Activated CD4-positive, CD25-positive, alpha-beta regulatory T cell treated with anti-CD3 and anti-CD28 coated beads, Interleukin-2, amount 50 U/mL, for 16 hours (primary cell): Measurements from ENCODE around the gene XAF1.
"Not testable (repeated sequence)": the region's sequence is repeated elsewhere in the genome, so short reads cannot be mapped to it uniquely, and the experiment has no call there.

Source experiments
- DNase-seq: peaks from one replicate; pipeline ENCODE4 v3.0.0-alpha.2; 2020; ENCODE audit warnings: low read depth, low spot score

Gene XAF1, protein sequence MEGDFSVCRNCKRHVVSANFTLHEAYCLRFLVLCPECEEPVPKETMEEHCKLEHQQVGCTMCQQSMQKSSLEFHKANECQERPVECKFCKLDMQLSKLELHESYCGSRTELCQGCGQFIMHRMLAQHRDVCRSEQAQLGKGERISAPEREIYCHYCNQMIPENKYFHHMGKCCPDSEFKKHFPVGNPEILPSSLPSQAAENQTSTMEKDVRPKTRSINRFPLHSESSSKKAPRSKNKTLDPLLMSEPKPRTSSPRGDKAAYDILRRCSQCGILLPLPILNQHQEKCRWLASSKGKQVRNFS

DNA sequence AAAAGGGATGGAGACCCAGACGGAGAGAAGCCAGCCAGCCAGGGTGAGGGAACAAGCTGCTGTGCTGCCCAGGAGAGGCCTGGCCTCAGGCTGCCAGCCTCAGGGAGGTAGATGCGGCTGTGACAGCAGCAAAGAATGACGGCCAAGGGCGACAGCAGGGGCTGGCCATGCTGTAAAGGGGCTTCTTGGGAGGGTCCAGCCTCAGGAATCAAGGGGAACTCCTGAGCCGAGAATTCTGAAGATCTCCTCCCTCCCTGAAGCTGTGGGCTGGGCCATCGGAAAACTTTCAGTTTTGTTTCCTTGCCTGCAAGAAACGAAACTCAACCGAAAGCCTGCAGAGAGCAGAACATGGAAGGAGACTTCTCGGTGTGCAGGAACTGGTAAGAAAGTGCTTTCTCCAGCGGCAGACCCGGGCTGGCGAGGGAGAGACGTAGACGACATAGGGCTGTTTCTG, at the start of gene XAF1:
TSS of gene XAF1 (plus strand) at position 316 of the 454 bp plus-strand sequence. CDS start at position 349, 33 bp downstream.
- DNase-seq, result peak; percentile 24

DNA sequence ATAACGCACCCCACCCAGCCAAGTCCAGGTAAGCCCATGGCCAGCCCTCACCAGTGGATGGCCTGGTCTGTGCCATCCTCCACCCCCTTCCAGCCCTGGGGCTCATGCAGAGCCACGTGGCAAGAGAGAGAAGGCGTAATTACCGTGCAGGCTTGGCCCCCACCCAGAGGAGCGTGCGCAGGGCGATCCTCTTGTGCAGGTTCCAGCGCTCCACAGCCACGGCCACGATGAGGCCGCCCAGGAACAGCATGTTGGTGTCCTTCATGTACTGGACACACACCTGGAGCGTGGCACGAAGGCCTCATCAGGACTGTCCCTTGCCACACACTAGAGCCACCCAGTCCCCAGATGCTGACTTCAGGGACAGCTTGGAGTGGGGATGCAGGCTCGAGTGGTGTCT, 49.3 kb upstream of the XAF1 start:
- no peak for DNase-seq

DNA sequence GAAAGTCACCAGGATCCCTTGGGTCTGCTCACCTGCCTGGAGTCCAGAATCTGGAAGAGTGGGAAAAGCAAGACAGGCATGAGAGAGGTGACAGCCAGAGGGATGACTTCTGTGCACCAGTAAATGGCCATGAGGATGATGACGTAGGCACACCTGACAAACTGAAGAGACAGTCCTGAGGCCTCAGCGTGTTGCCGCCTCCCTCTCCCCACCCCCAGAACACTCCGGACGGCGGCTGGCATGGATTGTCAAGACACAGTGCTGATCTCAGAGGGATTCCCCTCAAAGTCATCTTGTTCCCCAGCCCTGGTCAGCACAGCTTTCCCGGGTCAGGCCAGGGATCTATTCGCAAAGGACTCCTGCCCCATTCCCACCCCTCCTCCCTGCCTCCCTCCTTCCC, 48.9 kb upstream of the XAF1 start:
- DNase-seq, result no peak

DNA sequence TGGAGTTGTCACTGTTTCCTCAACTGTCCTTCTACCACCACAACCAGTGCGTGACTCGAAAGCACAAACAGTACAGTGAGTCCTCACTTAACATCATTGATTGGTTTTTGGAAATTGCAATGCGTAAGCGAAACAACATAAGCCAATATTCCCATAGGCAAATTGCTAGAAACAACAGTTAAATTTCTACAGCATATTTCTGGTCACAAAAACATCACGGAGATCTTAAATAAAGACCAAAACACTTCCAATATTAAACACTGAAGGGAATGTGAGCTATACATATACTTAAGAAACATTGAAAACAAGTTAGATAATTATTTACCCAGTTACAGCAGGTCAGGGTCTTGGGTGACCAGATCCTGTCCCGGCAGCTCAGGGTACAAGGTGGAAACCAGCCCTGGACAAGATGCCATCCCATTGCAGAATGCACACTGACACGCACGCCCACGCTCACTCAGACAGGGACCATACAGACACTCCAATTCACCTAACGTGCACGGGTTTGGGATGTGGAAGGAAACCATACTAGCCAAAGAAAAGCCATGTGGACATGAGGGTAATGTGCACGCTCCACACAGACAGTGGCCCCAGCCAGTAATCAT, 47.4 kb upstream of the XAF1 start:
- no peak for DNase-seq

DNA sequence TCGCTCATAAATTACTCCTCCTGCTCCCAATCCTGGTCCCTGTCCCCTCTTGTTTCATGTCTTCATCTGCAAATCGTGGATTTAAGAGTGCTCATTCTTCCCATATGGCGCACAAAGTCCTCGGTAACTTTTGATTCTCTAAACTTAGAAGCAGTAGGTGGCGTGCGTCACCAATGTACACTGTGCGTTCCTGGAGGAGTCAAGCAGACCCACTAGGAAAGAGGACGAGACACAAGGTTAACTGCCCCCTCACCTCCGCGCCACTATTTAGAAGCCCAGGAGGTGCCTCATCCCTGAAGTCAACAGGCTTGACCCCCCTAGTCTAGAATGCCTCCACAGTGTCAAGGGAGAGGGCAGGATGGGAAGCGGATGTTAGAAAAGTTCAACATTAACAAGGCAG, 45.5 kb upstream of the XAF1 start:
- DNase-seq, result no peak

DNA sequence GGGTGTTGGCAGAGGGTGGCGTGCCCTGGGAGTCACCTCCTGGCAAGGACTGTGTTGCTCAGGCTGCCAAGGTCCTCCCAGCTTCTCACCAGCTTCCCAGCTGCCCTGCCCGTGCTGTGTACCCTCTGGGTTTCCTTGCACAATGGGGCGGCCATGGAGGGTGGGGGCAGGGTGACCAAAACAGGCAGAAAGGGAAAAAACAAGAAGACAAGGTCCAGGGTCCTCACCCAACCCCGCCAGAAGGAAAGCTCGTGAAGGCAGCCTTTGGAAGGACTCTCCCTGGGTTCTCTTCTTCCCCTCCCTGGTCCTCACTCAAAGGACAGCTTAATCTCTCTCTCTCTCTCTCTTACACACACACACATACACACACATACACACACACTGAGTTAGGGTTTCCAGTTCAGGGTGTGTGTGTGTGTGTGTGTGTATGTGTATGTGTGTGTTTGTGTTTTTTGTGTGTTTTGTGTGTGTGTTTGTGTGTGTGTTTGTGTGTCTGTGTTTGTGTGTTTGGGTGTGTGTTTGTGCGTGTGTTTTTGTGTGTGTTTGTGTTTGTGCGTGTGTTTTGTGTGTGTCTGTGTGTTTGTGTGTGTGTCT, 44.7 kb upstream of the XAF1 start:
- no peak for DNase-seq

DNA sequence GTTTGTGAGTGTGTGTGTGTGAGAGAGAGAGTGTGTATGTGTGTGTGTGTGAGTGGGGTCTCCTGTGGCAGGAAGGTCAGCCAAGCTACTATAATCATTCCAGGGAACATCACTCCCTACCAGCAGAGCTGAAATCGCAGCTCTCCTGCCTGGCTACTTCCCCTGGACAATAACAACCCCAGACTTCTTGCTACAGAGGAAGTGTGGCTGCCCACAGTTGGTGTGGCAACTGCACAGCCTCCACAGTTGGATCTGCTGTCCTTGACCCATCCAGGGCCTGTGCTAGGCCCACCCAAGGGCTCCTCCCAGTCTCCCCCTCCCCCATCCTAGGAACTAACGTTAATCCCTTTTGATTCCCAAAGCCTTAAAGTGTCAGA, 44.2 kb upstream of the XAF1 start:
- DNase-seq, result no peak

DNA sequence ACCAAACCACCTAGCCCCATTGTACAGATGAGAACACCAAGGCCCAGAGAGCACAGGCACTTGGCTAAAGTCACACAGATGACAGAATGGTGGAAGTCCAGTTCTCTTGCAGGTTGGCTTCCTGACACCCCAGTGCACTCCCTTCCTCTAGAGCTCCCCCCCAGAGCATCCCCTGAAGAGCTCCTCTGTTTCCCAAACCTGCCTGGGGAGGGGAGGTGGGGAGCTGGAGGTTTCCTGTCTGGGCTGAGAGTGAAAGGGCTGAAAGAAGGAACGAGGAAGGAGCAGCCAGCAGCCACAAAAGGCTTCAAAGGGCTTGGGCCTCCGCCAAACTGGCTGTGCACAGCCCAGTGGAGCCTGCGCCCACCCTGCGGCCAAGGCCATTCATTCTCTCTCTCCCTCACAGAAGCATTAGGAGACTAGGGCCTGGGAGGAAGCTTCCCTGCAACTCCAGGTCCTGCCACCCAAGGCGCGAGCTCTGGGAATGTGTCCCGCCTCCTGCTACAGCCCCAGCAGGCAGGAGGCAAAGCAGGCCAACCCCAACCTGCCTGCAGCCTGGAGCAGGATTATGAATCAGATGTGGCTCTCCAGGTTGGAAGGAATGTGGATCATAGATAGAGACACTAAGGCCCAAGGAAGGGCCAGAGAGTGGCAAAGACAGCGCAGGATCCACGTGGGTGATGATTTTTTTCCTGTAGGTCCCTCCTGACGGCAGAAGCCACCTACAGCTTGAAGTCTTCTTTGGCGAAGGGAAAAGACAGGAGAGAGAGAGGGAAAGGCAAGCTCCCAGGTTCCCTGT, 43.6 kb upstream of the XAF1 start:
- no peak for DNase-seq

DNA sequence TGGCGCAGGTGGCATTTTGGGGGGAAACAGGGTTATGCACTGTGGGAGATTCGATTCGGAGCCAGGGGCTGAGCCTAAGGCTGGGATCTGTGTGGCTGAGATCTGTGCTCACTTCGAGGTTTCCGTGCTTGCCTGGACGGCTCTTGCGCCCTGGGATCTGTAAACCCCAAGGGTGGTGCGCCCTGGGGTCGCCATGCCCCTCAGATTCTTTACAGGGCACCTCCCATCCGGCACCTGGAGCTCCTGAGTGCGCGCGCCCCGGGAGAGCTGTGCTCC, 43.1 kb upstream of the XAF1 start:
- no peak for DNase-seq

DNA sequence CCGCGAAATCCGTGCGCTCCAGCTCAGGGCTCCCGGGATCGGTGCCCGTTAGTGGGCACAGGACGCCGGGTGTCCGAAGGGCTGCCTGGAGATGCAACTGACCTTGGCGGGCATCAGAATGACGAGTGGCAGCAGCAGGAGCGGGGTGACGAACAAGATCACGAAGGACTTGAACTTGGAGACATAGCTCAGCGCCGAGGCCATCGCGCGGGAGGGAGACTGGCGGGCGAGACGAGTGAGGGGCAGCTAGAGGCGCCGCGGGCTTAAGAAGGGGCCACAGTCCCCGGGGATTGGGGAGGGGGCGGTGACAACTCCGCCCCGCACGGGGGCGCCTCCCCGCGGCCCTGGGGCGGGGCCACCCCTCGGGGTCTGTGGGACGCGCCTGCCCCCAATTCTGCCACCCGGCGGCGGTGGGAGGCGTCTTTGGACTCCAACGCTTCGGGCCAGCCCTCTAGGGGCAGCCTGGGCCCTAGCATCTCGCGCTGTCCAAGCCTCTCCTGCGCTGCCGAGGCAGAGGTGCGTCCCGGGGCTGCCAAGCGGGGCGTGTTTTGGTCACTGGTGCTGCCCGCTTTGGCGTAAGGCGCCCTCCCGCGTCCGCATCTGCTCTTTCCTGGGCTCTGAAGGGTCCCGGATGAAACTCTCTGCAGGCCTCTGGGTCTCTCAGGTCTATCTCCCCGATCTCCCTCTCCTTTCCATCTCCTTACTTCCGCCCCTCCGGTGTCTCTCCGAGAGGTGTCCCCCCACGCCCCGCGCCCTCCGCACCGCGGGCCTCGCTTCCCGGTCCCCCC, 42.5 kb upstream of the XAF1 start, which contains the start of gene SLC13A5:
TSS of gene SLC13A5 (minus strand) at position 240 of the 788 bp plus-strand sequence. CDS start at position 204, 36 bp downstream.
- no peak for DNase-seq

DNA sequence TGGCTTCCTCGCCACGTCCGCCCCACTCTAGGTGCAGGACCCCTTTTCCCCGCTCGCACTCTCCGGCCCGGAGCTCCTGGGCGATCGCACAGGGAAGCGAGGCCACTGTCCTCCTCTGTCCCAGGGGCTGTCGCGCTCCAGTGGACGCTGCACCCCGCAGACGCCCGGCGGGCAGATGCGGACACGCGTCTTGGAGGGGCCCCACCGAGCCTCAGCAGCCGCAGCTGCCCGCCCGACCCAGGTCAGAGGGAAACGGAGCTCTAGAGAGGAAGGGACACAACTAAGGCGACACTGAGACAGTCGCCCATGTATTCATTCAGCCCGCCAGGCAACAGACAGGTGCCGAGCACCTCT, 42.0 kb upstream of the XAF1 start:
- no peak for DNase-seq

DNA sequence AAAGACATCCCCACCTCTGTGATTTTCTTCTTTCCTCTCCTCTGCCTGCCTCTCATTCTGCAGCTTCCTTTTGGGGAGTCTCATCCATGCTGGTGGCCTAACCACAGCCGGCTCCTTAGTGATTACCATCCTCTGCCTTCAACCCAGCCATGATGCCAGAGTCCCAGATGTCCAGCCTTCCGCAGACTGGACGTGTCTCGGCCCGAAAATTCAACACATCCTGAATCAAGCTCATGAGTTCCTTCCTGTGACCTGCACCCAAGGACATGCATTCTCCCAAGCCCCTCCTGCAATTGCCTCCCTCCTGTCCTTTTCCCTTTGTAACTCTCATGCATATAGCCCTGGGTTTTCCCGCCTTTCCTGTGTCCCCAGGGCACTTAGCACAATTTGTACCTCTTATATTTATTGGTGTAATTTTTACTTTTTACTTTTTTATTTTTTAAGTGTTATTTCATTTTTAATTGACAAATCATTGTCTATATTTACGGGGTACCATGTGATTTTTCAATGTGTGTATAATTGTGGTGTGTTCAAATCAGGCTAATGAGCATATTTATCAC, 41.5 kb upstream of the XAF1 start:
- no peak for DNase-seq

DNA sequence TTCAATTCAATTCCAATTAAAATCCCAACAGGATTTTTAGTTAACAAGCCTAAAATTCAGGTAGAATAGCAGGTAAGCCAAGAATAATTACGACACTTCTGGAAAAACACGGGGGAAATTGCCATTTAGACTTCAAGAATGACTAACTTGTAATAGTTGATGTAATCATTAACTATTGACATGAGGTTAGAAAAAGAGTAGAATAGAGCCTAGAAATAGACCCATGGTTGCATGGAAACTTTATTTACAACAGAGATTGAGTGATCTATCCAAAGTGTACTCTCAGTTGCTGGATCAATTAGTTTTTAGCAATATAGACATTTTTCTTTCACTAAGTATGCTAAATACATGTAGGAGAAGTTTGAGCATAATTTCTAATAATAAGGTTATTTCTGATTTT, 39.1 kb upstream of the XAF1 start:
- no peak for DNase-seq

DNA sequence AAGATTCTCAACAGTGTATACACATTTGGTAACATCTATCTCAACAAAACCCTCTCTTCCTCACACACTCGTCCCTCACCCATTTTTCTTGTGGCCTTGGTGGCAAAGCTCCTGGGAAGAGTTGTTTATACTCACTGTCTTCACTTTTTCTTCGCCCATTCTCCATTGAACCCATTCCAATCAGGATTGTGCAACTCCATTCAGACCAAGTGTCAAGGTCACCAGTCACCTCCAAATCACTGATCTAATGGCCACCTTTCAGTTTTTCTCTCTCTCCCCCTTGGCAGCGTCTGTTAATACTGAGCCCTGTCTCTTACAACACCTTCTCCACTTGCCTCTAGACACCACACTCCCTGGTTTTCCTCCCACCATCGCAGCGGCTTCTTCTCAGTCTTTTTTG, 34.1 kb upstream of the XAF1 start:
- no peak for DNase-seq

DNA sequence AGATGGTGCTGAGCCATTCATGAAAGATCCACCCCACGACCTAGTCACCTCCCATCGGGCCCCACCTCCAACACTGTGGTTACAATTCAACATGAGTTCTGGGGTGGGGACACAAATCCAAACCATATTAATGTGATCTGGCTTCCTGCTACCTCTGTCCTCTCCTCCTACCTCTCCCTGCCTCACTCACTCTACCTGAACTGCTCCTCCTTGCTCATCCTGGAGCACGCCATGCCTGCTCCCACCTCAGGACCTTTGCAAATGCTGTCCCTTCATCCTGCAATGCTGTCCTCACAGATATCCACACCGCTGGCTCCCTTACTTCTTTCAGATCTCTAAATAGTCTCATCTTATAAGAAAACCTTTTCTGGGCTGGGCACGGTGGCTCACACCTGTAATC, 31.8 kb upstream of the XAF1 start:
- no peak for DNase-seq

DNA sequence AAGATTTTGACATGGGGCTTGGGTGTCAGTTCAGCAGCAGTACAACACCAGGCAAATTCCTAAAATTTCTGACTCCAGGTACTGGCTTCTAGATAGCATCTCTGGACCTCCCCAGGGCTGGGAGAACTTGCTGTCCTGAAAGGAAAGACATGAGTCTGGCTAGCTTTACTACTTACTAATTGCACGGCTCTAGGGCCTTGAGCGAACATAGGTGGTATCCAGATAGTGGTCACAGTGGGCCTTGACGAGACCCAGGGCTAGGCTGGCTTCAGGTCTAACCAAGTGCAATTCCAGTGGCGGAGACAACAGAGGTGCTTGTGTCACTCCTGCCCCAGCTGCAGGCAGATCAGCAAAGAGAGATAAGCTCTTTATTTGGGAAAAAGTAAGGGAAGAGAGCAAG, 26.3 kb upstream of the XAF1 start:
- no peak for DNase-seq

DNA sequence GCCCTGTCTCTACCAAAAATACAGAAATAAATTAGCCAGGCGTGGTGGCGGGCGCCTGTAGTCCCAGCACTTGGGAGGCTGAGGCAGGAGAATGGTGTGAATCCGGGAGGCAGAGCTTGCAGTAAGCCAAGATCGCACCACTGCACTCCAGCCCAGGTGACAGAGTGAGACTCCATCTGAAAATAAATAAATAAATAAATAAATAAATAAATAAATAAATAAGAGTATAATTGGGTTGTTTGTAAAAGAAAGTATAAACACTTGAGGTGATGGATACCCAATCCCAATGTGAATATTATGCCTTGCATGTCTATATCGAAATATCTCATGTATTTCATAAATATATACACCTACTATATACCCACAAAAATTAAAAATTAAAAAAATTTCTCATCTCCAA, 9.2 kb upstream of the XAF1 start:
- DNase-seq, result not testable (repeated sequence)

DNA sequence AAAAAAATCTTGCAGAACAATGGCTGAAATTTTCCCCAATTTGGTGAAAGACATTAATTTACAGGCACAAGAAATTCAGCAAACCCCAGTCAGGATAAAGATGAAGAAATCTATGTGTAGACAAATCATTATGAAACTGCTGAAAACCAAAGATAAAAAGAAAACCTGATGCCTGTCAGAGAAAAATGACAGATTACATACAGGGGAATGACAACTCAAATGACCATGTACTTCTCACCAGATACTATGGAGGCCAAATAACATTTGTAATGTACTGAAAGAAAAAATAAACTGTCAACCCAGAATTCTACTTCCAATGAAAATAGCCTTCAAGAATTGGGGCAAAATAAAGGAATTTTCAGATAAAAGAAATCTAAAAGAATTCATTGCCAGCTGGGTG, 7.2 kb upstream of the XAF1 start:
- DNase-seq, result no peak

DNA sequence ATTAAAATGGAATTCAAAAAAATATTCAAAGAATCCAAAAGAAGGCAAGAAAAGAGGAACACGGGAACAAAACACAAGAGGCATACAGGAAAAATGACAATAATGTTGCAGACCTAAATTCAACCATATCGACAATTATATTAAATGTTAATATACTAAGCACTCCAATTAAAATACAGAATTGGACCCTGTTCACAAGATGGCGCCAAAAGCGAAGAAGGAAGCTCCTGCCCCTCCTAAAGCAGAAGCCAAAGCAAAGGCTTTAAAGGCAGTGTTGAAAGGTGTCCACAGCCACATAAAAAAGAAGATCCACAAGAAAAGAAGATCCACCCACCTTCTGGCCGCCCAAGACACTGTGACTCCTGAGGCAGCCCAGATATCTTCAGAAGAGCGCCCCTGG, 6.3 kb upstream of the XAF1 start:
- DNase-seq, result no peak

DNA sequence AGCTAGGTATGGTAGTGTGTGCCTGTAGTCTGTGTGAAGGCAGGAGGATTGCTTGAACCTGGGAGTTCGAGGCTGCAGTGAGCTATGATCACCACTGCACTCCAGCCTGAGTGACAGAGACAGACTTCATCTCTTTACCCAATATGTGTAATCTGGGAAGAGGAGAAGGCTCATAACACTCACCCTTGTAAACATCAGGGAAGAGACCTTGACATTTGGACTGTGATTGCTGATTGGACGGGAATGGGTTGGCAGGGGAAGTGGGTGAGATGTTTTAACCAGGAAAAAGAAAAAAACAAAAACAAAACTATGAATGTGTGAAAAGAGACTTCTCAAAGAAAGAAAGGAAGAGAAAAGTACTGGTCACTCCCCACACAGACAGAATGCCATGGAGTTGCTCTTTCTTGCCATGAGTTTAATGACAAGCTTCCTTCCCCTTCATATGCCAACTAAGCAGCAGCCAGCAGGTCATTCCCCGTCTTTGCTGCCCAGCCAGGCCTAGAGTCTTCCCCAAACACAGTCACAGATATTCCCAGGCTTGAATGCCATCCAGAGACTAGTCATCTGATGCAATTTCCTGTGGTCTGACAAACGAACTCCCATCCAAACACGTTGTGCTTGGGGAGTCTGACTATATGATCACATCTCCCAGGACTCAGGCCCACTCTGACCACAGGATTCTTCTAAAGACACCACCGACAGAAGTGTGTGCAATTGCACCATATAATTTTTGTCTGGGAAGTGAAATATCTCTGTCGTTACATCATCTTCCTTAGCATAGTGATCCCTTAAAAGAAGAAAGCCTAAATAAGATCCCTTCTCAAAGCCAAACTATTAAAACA, 3.6 kb upstream of the XAF1 start:
- no peak for DNase-seq

DNA sequence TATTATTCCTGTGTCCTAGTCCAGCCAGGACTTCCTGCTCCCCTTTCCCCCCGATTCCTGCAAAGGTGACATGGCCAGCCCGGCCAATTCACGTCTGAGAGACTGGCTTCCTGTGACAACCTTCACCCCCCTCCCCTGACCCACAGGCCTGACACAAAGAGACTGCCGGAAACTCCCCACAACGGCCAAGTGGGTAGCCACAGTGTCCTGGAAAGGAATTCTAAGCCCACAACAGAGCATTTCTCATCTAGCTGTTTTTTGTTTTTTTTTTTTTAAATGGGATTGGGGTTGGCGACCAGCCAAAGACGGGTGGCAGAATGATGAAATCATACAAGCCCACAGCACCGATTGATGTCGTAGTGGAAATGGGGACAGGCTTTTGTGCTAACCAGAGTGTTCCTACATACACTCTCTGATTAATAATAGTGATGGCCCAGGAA, 2.8 kb upstream of the XAF1 start:
- DNase-seq, result no peak
